ENCODE data around the gene MAP3K7CL.

MAP3K7CL gene

DNA sequence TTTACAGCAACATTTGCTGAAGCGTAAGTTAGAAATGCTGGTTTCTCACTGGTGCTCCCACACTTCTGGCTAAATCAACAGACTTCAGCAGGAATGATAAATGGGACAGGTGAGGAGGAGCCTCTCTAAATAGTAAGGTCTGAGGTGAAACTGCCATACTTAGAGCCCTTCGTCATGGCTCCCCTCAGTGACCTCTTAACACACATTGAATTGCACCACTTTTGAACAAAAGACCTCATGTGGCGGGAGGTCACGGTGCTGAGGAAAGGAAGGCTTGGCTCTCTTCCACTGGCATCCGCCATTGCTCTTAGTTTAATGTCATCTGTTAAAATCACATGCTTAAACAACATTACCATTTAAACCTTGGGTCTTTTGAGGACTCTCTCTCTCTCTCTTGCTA, 3.4 kb downstream of the MAP3K7CL start:
- TF ChIP-seq, protein P1, sequence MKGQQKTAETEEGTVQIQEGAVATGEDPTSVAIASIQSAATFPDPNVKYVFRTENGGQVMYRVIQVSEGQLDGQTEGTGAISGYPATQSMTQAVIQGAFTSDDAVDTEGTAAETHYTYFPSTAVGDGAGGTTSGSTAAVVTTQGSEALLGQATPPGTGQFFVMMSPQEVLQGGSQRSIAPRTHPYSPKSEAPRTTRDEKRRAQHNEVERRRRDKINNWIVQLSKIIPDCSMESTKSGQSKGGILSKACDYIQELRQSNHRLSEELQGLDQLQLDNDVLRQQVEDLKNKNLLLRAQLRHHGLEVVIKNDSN (IDR thresholded peaks at IDR 0.05) = no peak
- TF ChIP-seq TCF12 (IDR thresholded peaks at IDR 0.05; ENCODE audit: low read depth) (no peak), TEAD4 (IDR thresholded peaks at IDR 0.05) (no peak), ZBTB7A (IDR thresholded peaks at IDR 0.05; ENCODE audit: low read depth) (no peak), CEBPB (IDR thresholded peaks at IDR 0.05) (no peak), FOXM1 (IDR thresholded peaks at IDR 0.05; ENCODE audit: borderline replicate concordance, low read depth) (no peak), EGR1 (IDR thresholded peaks at IDR 0.05) (no peak), TAF1 (IDR thresholded peaks at IDR 0.05; ENCODE audit: low read depth) (no peak), YY1 (IDR thresholded peaks at IDR 0.05; ENCODE audit: low read depth) (no peak), EP300 (IDR thresholded peaks at IDR 0.05; ENCODE audit: borderline replicate concordance) (no peak), NFIC (IDR thresholded peaks at IDR 0.05) (no peak), CREB1 (IDR thresholded peaks at IDR 0.05; ENCODE audit: low read depth) (no peak), RAD21 (IDR thresholded peaks at IDR 0.05; ENCODE audit: low read depth) (no peak)
- TF ChIP-seq, protein P2, sequence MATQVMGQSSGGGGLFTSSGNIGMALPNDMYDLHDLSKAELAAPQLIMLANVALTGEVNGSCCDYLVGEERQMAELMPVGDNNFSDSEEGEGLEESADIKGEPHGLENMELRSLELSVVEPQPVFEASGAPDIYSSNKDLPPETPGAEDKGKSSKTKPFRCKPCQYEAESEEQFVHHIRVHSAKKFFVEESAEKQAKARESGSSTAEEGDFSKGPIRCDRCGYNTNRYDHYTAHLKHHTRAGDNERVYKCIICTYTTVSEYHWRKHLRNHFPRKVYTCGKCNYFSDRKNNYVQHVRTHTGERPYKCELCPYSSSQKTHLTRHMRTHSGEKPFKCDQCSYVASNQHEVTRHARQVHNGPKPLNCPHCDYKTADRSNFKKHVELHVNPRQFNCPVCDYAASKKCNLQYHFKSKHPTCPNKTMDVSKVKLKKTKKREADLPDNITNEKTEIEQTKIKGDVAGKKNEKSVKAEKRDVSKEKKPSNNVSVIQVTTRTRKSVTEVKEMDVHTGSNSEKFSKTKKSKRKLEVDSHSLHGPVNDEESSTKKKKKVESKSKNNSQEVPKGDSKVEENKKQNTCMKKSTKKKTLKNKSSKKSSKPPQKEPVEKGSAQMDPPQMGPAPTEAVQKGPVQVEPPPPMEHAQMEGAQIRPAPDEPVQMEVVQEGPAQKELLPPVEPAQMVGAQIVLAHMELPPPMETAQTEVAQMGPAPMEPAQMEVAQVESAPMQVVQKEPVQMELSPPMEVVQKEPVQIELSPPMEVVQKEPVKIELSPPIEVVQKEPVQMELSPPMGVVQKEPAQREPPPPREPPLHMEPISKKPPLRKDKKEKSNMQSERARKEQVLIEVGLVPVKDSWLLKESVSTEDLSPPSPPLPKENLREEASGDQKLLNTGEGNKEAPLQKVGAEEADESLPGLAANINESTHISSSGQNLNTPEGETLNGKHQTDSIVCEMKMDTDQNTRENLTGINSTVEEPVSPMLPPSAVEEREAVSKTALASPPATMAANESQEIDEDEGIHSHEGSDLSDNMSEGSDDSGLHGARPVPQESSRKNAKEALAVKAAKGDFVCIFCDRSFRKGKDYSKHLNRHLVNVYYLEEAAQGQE (IDR thresholded peaks at IDR 0.05; ENCODE audit: low read depth) = no peak
- TF ChIP-seq, protein P3, sequence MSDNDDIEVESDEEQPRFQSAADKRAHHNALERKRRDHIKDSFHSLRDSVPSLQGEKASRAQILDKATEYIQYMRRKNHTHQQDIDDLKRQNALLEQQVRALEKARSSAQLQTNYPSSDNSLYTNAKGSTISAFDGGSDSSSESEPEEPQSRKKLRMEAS (IDR thresholded peaks at IDR 0.05) = no peak

DNA sequence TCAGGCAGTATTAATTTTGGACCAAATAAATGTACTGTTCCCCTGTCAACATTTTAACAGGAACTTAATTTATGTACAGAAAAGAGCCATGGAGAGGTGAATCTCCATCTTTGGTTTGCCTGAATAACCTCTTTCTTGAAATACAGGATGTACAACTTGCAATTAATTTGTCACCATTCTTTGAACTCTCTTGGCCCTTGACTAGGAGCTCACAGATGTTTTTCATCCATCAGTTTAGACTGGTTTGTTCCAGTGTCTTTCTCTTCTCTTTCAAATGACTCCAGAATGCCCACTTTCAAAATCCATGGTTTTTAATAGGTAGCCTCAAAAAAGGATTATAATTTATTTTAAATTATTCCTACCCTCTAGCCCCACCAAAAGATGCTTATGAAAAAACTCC, 5.0 kb downstream of the MAP3K7CL start:
- TF ChIP-seq NFIC (IDR thresholded peaks at IDR 0.05) (no peak), CEBPB (IDR thresholded peaks at IDR 0.05) (no peak), EP300 (IDR thresholded peaks at IDR 0.05; ENCODE audit: borderline replicate concordance) (no peak)
- TF ChIP-seq, protein P3 (IDR thresholded peaks at IDR 0.05) = no peak
- TF ChIP-seq, protein P2 (IDR thresholded peaks at IDR 0.05; ENCODE audit: low read depth) = no peak

DNA sequence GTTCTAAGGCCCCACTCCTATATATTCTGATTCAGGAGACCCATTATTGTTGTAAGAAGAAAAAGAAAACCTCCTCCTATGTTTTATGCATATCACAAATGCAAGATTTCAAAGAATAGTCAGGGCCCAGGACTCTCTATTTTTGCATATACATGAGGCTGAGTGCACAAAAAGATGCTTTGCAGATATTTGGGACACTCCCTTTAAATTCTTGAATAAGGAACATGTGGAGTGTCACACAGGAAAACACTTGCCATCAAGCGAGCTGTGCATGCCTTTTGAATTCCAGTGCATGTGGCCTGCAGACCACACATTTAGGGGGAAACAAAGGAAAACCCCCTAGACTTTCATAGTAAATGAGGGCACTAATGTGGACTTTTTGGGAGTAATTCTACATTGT, 5.6 kb downstream of the MAP3K7CL start:
- TF ChIP-seq EGR1 (IDR thresholded peaks at IDR 0.05) (no peak), FOXM1 (IDR thresholded peaks at IDR 0.05; ENCODE audit: borderline replicate concordance, low read depth) (no peak), CREB1 (IDR thresholded peaks at IDR 0.05; ENCODE audit: low read depth) (no peak), YY1 (IDR thresholded peaks at IDR 0.05; ENCODE audit: low read depth) (no peak)
- TF ChIP-seq, protein P3 (IDR thresholded peaks at IDR 0.05) = no peak

DNA sequence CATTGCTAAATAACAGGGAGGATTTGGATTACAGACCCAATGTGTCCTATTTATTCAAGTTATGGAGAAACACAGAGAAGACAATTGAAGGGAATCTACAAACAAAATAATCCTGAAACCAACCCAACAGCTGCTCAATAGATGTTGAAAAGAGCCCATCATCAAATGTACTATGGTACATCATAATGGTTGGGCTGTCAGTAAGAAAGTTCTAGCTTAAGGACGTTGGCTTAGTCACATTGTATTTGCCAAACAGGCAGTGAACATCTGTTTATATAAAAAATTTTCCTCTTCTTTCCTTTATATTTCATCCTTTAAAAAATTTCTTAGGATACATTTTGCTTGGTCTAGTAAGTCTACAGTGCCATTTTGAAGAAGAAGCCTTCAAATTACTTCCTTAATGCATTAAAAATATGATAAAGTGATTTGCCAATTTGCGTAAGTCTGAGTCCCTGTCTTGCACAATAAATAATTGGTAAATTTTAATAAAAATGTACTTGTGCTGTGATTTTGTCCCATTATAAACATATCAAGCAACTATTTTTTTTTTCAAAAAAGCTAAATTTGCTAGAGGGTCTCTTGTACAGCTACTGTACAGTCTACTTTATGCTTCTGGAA, 14.4 kb downstream of the MAP3K7CL start:
- TF ChIP-seq EGR1 (IDR thresholded peaks at IDR 0.05) (no peak), CEBPB (IDR thresholded peaks at IDR 0.05) (no peak), CREB1 (IDR thresholded peaks at IDR 0.05; ENCODE audit: low read depth) (no peak), ZBTB7A (IDR thresholded peaks at IDR 0.05; ENCODE audit: low read depth) (no peak), FOXM1 (IDR thresholded peaks at IDR 0.05; ENCODE audit: borderline replicate concordance, low read depth) (no peak), YY1 (IDR thresholded peaks at IDR 0.05; ENCODE audit: low read depth) (no peak), TAF1 (IDR thresholded peaks at IDR 0.05; ENCODE audit: low read depth) (no peak)
- TF ChIP-seq, protein P2 (IDR thresholded peaks at IDR 0.05; ENCODE audit: low read depth) = no peak
- TF ChIP-seq, protein P3 (IDR thresholded peaks at IDR 0.05) = no peak

DNA sequence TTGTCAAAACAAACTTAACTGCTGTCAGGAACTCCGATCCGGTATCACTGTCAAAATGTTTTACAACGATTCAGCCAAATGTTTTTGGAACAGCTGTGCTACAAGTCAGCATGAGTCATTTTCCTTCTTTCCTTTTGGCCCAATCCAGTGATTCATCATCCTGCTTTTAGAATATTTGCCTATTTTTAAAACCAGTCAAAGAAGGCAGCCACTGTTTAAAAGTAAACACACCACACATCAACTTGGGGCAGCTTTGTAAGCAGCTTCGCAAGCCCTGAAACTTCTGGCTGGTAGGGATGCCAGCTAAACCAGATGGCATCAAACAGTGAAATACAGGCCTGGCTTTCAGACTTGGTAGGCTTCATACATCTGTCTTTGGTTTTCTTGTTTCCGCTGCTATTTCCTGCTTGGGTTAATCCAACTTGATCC, 14.9 kb downstream of the MAP3K7CL start:
- no peak for TF ChIP-seq CREB1 (IDR thresholded peaks at IDR 0.05; ENCODE audit: low read depth)
- TF ChIP-seq YY1 (IDR thresholded peaks at IDR 0.05; ENCODE audit: low read depth) = no peak
- TF ChIP-seq, protein P2 (IDR thresholded peaks at IDR 0.05; ENCODE audit: low read depth) = no peak
- TF ChIP-seq TEAD4 (IDR thresholded peaks at IDR 0.05) = no peak
- TF ChIP-seq RAD21 (IDR thresholded peaks at IDR 0.05; ENCODE audit: low read depth) = no peak
- no peak for TF ChIP-seq TCF12 (IDR thresholded peaks at IDR 0.05; ENCODE audit: low read depth)
- TF ChIP-seq, protein P1 (IDR thresholded peaks at IDR 0.05) = no peak
- TF ChIP-seq EGR1 (IDR thresholded peaks at IDR 0.05) = no peak
- no peak for TF ChIP-seq TAF1 (IDR thresholded peaks at IDR 0.05; ENCODE audit: low read depth)
- no peak for TF ChIP-seq EP300 (IDR thresholded peaks at IDR 0.05; ENCODE audit: borderline replicate concordance)
- TF ChIP-seq CEBPB (IDR thresholded peaks at IDR 0.05) = no peak
- no peak for TF ChIP-seq NFIC (IDR thresholded peaks at IDR 0.05)
- no peak for TF ChIP-seq ZBTB7A (IDR thresholded peaks at IDR 0.05; ENCODE audit: low read depth)

All from Ishikawa (cell line).